CD1c-positive myeloid dendritic cell (primary cell): ENCODE data around the gene TCF7L2.
A peak's percentile ranks its signal among the peaks of the same experiment; 100 is the strongest.

Experiments used
- DNase-seq: peaks from one replicate; pipeline ENCODE4 v3.0.0-alpha.2; 2016; ENCODE audit errors: extremely low spot score

The TCF7L2 gene

DNA sequence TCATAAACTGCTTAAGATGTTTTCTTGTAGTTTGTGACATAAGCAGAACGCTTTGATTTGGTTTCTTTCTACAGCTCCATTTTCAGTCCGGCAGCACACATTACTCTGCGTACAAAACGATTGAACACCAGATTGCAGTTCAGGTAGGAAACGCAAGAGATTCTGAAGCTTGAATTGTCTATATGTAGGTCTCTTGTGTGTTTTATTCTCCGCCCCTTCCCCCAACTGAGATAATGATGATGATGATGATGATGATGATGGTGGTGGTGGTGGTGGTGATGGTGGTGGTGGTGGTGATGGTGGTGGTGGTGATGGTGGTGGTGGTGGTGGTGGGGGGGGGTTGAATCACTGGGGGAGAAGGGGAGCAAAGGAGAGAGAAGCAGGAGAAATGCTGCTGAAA lies 14.4 kb downstream of the TCF7L2 start:
- DNase-seq, result no peak

DNA sequence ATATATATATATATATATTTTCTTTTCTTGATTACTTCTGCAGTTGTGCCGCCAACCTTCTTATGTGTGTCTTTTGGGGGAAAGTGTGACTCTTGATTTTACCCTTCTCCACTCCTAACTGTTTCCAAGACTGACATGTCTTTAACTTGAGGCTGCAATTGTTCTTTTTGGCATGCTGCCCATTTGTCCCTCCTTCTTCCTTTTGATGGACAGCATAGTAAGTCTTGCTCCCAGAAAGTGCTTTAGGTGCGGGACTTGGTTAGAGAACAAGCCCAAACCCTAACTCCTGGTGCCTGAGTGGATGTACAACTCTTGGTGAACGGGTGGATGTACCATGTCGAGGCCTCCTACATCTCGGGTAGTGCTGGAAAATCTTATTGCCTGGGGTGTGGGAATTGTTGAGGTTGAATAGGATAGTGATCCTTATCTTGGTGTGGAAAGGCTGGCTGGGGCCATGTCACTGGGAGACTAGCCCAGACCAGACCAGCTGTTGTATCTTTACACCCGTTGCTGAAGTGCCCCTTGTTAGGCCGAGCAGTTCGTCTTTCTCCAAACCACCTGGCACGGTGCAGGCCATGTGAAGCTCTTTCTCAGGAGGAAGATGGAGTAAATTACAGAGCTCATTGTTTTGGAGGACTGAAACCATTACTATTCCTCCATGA lies 16.3 kb downstream of the TCF7L2 start:
- no peak for DNase-seq

DNA sequence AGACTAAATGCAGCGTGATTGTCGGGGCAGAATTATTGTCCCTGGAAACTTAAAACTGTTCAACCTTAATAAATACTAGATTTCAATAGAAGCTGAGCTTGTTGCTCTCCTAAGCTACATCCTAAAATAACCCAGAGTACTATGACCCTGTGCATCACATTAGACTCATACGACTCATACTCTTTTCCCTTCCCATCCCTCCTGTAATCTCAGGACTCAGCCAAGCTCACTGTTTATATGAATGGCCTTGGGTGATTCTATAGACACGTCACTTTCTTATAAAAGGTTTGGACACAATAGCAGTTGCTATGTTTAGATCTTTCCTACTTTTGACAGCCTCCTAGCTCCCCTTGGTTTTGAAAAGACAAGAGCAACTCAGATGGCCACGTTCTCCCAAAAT lies 17.2 kb downstream of the TCF7L2 start:
- no peak for DNase-seq

DNA sequence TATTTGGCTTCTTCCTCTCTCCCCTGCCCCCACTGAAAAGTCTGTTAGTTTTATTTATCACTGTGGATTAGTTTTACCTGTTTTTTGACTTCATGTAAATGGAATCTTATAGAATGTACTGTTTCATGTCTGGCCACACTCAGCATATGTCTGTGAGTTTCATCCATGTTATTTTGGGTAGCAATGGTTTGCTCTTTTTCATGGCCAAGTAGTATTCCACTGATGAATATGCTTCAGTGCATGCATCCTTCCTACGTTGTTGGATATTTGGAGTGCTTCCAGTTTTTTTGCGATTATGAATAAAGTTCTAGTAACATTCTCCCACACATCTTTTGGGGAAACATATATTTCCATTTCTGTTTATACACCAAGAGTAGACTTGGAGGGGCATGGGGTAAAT lies 19.1 kb downstream of the TCF7L2 start:
- DNase-seq, result no peak

DNA sequence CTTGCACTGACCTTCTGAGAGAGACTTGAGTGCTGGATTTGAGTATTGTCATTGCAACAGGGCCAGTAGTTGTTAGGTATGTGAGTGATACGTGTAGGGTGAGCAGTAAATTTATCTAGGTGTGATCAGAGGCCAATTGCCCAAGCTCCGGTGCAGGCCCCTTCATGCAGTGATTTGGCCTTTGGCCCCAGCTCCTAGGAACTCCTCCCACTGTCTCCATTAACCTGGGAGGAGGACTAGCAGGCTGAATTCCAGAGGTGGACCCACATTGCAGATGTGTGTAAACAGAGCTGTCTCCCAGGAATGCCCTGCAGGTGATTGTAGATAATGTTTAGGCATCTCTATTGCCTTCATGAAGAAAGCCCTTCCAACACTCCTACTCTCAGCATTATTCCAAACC lies 19.5 kb downstream of the TCF7L2 start:
- no peak for DNase-seq

DNA sequence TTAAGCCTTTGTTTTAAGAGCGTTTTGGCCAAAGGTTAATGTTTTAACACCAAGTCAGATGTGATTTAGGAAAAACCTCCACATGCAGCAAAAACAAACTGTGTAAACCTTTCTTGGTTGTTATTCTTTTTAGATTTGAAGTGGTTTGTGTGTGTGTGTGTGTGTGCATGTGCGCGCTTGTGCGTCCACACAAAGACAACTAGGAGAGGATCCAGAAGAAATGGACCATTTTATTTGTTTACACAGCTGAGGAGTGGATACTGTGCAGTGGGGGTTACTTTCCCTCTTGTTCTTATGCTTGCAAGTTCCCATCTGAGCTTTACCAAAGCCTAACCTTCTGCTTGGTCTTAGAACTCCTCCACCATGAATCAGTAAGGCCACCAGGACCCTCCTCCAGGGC lies 20.0 kb downstream of the TCF7L2 start:
- DNase-seq, result no peak

DNA sequence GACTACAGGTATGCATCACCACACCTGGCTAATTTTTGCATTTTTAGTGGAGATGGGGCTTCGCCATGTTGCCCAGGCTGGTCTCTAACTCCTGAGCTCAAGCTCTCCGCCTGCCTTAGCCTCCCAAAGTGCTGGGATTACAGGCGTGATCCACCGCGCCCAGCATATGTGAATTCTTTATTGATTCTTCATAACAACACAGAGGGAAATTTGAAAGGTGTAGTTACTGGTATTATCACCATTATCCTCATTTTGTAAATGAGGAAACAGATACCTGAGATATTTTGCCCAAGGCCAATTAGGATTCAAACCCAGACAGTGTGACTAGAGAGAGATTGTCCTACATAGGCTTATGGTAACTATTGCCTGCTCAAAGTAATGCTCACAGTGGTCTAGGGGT lies 22.6 kb downstream of the TCF7L2 start:
- DNase-seq, result no peak

DNA sequence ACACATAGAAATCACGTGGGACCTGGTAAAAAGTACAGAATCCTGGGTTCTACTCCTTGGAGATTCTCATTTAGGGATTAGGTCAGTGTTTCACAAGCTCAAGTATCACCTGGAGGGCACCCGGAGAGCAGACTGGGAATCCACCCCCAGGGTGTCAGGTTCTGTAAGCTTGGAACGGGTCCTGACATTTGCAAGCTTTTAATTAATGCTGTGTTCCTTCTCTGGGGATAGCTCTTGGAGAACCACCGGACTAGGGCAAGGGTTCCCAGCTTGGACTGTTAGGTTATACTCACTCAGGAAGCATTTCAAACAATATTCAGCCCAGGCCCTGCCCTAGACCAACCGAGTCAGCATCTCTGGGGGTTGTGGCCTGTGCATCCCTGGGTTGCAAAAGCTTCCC lies 23.0 kb downstream of the TCF7L2 start:
- no peak for DNase-seq

DNA sequence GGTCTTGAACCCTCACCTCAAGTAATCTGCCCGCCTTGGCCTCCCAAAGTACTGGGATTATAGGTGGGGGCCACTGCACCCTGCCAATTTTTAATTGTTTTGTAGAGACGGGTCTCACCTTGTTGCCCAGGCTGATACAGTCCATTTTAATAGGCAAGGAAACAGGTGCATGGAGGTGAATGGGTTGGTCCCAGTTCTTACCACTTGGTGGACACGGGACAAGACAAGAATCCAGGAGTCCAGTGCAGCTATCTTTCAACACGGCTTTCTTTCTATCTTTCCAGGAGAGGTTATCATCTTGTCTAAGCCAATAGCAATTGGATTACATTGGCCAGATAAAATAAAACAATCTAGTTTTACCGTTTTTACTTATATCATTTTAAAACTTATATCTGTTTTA lies 23.8 kb downstream of the TCF7L2 start:
- no peak for DNase-seq

DNA sequence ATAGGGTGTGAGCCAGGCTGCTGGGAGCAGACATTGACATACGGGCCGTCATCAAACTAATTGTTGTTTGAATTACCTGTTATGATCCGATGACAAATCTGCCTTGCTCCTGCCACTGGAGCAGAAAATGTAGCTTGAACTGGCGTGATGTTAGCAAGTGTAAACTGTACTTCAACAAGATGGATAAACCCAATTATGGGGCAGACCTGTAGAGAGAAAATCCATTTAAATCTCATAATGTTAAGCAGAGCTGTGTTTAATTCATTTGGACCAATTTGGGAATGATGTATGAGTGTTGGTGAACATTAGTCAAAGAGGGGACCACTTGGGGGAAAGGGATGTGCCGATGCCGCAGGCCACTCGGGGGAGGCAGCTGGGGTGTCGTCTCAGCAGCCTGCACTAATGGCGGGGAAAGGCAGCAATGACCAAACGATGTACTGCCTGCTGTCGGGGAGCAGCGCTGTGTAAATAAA lies 27.4 kb downstream of the TCF7L2 start:
- DNase-seq, result no peak

DNA sequence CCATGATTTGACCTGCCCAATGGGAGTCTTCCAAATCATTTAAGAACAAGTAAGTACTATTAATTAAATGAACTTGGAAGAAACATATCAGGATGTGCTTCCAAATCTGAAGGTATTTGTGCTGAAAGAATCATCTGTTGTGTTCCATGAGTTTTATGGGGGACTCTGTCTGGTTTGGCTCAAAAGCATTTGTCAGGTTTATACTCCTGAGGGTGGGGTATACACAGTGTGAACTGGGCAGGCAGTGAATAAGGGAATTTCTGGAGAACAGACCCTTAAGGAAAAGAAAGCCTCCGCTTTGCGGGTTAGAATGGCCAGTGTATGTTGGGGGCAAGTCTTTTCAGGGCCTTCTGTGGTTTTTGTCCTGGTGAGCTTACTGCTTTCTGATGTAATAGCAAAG lies 29.9 kb downstream of the TCF7L2 start:
- no peak for DNase-seq

DNA sequence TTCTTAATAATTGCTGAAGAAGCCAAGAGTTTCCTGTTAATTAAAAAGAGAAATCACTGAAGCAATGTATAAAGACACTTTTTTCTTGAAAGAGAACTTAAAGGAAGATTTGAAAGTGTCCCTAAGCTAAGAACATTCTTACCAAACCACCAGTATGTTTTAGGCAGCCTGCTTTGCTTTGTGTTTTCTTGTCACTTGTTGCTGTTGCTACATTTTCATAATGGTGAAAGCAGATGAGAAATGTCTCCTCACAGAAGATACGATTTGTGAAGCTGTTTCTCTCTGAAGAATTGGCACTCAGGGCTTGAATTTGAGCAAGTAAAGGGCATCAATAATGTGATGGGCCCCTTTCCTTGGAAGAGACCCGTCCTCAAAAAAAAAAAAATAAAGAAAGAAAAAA lies 30.9 kb downstream of the TCF7L2 start:
- DNase-seq, result no peak

DNA sequence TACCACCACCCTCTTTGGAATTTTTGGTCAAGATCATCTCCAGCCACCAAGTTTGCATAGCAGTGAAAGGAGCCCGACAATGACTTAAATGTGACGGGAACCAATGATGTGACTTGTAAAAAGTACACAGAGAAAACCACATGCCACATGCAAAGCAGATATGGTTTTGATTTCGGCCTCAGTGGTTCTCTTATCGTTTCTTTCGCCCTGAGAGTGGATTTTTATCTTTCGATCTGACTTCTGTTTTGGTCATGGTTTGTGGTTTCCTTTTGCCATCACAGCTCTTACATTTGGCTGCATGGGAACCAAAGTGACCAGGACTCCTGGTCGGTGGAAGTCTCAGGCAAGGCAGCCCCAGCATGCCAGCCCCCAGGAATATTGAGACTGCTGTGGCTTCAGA lies 31.5 kb downstream of the TCF7L2 start:
- no peak for DNase-seq

DNA sequence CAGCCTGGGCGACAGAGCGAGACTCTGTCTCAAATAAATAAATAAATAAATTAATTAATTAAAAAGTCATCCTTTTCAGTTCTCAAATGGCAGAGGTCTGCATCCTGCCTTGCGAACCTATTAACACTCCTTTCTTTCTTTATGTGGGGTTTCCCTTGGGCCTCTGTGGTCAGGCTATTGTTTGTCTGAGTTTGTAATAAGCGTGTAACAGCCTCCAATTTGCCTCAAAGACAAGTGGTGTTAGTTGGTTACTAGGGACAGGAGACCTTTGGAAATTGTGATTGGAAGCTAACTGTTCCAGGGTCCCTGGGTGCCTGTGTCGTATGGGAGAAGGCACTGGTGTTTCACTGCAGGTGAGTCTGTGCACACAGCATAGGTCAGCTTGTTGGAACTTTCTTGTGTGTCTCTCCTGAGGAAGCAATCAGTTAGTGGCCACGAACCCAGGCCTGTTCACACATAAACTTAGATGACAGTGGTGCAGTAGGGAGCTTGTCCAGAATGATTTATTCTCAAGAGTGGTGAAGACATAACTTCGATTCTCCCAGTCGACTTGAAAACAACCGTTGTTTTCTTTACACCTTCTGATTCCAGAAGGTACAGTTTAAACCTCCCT lies 33.5 kb downstream of the TCF7L2 start:
- DNase-seq, result no peak

DNA sequence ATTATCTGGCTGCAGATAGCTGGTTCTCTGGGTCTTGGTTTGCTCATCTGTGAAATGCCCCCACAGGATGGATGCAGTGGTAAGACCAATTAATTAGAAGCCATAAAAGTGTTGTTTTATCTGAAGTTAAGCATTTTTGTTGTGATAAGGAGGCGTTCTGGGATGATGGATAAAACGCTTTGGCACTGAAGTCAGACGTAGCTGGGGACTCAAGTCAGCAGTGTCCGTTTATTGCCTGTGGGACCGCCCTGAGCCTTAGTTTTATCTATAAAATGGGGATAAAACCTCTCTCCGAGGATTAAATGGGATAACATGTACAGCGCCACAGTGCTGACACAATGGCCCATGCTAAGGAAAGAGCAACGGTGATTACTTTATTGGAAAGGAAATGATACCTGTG lies 34.7 kb downstream of the TCF7L2 start:
- no peak for DNase-seq

DNA sequence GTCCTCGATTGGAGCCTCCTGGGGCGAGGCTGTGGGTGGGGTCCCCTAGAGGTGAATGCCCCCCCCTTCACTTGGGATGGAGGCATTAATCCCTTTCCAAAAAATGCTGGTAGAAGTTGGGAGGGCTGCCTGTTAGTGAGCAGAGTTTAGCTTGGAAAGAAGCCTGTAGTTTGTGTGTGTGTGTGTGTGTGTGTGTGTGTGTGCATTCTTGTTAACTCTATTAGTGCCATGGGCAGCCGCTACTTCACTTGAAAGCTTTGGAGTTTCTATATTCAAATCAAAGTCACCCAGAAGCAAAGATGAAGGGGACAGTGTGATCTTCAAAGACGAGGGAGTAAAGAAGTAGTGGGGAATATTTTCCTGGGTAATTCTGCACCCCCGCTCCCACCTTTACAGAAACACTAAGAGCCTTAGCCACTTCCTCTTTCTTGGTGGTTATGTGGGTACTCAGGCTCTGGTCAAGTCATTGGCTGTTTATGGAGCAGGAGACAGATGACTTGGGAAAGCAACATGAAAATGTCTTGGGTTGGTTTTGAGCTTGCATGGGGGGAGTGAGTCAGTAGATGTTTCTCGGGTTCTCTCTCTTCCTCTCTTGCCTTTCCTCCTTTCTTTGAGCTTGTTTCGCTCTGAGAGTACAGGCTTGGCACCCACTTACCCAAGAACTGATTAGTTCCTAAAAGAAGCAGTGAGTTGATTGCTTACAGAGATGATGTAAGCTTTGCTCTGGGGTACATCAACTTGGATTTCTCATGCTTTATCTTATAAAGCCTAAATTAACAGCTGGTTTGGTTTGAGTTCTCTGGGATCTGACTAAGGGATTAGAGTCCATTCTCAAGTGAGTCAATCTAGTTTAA lies 35.9 kb downstream of the TCF7L2 start:
- peak; percentile 84 for DNase-seq

DNA sequence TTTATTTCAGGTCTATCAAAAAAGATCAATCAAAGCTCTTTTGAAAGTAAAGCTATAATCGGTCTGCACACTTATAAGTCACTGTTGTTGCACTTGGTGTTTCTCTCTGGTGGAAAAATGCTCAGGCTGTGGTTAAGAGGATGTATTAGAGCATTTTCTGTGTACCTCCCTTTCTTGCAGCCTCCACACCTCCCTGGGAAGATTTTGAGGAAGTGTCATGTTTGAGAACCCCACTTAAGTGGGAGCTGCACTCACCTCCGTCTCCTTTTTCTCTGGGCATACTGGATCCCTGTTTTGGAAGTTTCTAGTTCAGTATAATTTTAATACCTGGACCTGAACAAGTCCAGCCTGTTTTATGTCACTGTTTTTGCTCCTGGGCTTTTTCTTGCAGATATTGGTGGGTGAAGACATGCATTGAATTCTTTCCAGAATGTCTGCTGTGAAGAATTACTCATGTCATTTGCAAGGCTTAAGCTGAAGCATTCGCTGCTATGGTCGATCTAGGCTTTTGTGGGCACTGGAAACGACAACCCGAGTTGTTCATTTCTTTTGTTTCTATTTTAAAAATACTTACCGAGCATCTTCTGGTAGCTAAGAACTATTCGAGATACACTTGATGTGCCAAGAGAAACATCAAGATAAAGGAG lies 36.6 kb downstream of the TCF7L2 start:
- DNase-seq, result peak; percentile 42

DNA sequence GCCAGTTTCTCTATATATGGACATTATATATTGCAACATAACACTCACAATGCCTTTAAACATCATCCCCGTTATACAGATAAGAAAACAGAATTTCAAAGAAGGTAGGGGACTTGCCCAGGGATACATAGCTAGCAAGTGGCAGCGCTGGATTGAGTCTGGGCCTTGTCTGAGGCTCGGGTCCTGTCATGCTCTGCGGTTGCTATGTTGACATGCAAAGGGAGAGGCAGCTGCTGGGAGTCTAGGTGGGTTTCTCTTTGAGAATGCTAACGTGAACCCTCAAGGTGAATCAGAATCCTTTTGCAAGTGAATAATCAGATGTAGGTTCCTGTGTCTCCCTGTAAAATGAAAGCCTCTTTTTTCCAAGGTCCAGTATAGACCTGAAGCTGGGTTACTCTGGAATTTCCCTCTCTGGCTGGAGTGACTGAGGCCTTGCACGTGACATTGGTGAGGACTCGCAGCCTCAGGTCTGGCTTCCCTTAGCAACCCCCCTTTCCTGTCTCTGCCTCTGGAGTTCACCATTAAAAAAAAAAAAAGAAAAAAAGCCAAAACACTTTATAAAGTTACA lies 38.9 kb downstream of the TCF7L2 start:
- DNase-seq, result no peak

DNA sequence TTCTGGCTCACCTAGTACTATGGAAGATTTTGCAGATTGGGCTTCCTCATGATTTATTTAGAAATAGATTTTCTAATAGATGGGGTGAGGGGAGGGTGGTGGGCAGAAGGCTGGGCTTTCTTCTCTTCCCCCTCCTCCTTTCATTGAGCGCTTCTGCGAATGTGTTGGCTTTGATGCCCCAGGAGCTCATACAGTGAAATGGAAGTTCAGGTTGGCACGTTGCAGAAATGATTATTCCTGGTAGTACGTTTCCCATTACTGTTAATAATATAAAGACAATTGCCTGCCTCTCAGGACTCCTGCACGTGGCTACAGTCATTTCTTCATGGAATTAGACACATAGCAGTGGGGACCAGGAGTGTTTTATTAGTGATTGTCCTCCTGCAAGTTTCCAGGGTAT lies 39.8 kb downstream of the TCF7L2 start:
- DNase-seq, result no peak

DNA sequence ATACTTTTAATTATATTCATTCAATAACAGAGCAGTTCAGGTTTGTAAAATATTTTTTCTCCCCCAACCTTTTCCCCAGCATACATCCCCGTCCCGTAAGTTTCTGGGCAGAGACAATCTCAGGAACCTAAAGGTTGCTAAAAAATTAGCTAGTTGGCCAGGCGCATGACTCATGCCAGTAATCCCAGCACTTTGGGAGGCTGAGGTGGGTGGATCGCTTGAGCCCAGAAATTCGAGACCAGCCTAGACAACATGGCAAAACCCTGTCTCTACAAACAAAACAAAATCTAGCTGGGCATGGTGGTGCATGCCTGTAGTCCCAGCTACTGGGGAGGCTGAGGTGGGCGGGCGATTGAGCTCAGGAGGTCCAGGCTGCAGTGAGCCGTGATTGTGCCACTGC lies 40.2 kb downstream of the TCF7L2 start:
- no peak for DNase-seq

DNA sequence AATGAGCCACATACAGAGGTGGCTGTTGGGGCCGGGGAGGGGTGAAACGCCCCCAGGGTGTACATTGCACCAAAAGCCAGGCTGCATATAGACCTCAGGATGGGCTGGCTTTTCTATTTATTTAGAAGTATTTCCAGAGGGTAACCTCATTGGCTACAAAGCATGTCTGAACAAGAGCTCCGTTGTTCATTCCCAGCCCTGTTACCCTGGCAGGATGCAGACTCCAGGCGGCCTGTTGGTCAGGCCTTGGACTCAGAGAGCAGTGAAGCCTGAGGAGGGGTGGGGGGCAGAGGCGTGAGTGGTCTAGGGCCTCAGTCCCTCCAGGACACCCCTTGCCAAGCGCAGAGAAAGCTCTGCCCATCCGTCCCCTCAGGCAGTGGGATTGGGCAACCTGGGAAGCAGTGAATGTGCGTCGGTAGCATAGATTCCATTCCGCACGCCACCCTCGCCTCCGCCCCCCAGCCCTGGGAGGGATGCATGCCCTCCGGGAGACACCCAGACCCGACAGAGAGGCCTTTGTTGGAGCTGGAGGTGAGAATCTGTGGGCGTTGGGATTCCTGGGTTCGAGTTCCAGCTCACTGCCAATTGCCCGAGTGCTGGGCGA lies 41.9 kb downstream of the TCF7L2 start:
- DNase-seq, result no peak

DNA sequence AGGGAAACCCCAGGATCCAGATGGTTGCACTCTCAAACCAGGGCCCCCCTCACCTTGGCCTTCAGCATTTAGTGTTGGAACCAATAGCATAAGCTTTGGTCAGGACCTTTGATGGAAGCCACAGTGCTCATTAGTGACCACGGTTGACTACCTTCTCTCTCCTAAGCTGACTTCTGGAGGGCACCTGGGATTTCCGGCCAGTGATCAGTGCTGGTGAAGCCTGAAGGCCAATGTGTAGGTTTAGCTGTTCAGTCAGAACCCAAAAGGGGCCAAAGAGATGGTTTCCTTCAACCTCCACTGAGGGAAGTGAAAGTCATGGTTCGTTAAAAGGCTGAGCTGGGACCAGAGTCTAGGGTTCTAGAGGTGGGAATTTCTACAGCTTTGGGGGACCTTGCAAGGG lies 46.4 kb downstream of the TCF7L2 start:
- no peak for DNase-seq
